CD4-positive, alpha-beta T cell treated with Interleukin-2 at 100 ng/mL for 4 hours (primary cell): ENCODE results near the gene GNRHR.
"Not testable (repeated sequence)": the region's sequence is repeated elsewhere in the genome, so short reads cannot be mapped to it uniquely, and the experiment has no call there.

Experiments
- DNase-seq: peaks from one replicate; pipeline ENCODE4 v3.0.0-alpha.2; 2020; ENCODE audit warnings: low spot score

Gene GNRHR

DNA sequence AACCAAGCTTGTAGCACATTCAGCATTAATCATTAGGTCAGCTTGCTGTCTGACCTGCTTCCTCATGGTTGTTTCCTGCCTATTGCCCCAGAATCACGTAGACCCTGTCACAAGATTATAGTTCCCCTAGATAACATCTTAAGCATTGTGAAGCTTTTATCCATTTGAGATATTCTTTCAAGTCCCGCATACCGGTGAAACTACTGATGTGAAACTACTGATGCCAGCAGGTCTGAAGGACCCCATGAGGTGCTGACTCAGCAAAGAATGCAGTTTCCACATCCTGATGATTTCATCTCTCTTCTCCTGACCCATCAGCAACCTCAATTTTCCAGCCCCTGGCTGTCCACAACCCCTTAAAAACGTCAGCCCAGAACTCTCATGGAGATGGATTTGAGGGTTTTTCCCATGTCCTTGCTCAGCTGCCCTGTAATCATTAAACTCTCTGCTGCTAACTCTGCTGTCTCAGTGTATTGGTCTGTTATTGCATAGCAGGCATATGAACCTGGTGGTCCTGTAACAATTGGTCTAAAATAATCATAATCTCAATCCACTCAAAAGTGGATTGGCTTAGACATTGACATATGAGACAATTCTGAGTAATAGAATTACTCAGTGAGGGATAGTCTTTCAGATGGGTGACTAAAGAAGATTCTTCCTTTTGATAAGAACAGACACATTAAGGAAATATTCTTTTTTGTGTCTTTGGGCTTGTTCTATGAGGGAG lies 26.9 kb downstream of the GNRHR start:
- DNase-seq: no peak

DNA sequence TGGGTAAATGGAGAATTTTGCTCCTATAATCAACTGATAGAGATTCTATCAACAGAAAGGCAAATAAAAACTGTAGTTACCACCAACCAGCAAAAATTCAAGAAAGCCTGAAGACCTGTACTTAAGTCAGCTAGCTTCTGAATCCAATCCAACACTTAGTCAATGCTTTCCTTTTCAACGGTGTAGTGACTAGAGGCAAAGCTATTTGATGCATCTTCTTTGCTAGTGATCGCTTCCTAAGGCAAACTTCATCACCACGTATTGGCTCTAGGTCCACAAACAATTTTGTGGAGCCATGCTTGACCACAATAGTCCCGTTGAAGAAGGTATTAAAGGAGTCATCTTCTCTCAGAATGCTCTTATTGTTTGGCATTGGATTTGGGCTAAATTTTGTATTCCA lies 28.2 kb downstream of the GNRHR start:
- no peak for DNase-seq

DNA sequence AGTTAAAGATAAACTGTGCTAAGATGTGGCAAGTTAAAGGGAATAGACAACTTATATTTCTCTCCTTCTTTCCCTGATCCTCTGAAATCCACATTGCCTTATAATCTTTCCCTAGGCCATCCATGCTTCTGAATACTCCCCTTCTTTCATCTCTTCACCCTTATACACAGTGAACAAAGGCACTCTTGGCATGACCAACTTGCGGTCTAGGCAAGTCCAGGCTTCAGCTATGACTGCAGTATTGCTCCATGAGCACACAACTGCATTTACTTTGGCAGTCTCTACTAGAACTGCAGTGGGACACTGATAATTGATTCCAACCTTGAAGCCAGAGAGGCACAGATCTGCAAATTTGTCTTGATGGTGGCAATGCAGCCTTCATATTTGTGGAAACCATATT lies 29.1 kb downstream of the GNRHR start:
- DNase-seq: no peak

DNA sequence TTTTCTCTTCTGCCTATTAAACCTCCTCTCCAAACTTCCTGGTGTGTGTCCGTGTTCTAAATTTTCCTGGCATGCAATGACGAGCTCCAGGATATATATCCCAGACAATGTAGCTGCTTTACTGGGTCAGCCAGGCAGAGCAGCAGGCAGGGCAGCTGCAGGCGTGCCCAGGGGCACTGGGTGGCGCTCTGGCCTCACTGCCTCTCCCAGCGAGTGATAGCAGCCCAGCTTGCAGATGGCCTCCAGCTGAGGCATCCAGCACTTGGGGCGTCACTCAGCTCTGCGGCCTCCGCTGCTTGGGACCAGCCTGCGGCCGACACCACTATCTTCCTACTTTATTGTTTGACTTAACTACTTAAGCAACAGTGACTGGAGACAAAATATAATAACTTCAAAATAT lies 30.2 kb downstream of the GNRHR start:
- no peak for DNase-seq

DNA sequence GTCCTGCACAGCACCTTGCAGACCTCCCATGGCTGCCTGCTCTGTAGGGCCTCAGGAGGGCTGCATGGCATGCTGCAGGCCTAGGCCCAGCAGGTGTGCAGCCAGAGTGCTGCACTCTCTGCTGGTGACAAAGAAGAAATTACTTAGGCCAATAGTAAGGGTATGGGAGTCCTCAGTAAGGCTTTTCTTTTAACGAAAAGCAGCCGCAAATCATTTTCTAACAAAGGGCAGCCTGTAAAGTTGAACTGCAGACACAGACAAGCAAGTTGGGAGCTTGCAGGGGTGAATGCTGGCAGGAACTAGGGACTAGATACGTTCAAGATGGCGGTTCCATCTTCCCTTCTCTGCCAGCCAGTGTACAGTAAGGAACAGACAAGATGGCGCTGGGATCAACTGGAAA lies 30.8 kb downstream of the GNRHR start:
- DNase-seq: no peak

DNA sequence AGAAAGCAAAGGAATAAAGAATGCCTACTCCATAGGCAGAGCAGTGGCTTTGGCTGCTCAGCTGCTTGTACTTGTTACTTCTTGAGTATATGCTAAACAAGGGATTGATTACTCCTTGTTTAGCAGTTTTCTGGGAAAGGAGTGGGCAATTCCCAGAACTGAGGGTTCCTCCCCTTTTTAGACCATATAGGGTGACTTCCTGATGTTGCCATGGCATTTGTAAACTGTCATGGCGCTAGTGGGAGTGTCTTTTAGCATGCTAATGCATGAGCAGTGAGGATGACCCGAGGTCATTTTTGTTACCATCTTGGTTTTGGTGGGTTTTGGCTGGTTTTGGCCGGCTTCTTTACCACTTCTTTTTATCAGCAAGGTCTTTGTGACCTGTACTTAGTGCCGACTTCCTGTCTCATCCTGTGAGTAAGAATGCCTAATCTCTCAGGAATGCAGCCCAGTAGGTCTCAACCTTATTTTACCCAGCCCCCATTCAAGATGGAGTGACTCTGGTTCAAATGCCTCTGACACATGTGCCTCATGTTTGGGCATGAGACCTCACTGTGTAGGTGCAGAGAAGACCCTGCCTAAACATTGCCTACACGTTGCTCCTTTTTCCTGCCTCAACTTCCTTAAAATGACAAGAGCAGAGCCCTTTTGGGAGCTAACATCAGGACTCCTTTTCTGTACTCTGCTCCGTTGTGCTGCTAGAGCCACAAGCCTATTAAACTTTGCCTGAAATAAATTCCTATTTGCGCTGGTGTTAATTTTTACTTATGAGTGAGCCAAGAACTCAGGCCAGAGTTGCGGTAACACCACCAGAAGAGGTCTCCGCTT lies 32.2 kb downstream of the GNRHR start:
- no peak for DNase-seq

DNA sequence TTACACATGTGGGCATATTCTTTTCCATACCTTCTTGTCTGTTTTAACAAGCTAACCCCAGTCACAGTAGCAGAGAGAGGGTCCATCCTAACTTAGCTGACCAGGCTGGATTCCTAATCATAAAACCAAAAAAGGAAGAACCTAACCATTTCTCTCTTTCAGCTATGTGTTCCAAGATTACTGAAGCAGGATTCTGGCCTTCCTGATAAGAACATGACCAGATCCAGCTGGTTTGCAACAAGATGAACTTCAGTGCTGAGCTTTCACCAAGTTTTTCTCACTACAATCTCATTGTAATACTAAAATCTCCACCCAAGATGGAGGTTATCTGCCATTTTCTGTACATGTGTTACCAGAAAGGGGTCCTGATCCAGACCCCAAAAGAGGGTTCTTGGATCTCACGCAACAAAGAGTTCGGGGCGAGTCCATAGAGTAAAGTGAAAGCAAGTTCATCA lies 32.8 kb downstream of the GNRHR start:
- DNase-seq: no peak

DNA sequence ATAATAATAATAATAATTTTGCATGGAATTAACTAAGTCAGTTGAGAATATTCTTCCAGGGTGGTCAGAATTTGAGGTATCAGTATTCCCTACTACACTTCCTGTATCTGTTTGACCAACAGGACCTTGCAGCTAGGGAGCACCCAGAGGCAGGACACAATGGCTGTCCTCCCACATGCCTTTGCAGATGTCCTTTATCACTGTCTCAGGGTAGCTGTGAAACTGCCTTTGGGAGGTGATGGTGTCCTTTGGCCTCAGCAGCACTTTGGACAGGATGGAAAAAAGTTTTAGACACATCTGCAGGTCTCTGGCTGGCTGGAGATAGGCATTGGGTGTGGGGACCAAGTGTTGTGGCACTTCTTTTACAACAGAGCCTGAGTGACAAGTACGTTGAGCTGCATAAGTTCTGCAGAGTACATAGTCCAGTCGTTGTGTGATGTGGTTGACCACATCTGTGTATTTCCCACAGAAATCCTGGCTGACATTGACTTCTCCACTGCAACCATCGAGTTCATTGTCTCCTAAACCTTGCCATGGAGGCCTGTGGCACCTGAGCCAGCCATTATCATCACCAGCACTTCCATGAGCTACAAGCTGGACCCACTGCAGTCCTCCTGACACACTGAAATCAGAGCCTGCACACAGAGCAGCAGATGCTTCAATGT lies 34.1 kb downstream of the GNRHR start:
- DNase-seq: no peak

DNA sequence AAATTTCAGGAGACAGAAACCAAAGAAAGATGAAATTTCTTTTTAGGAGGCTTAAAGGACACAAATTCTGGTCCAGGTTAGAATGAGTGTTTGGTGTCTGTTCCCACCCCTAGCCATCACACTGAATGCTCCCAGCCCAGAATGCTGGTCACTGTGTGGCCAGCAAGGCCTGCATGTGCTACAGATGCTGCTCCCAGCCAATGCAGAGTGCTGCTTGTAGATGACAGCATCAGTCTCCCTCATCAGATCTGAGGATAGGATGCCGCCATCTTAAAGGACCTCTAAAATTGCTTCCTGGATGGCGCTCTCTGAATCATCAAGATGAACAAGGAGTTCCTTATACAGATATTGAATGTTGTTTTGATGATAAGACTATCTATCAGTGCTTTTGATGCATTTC lies 35.3 kb downstream of the GNRHR start:
- no peak for DNase-seq

DNA sequence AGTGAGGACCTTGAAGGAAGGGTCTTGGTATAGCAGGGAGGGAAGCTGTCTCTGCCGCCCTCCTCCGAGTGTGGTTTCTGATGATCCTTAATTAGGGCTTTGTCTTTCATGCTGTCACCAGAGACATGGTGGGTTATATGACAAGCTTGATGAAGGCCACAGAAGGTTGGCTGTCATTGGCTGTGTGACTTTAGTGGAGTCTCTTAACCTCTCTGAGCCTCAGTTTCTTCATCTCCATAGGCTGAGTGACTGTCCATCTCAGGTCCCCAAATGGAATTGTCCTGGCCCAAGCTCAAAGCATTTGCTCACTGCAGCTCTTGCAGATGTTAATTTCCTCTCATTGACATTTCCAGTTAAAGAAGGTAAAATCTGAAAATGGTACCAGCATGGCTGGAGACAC lies 36.6 kb downstream of the GNRHR start:
- DNase-seq: no peak

DNA sequence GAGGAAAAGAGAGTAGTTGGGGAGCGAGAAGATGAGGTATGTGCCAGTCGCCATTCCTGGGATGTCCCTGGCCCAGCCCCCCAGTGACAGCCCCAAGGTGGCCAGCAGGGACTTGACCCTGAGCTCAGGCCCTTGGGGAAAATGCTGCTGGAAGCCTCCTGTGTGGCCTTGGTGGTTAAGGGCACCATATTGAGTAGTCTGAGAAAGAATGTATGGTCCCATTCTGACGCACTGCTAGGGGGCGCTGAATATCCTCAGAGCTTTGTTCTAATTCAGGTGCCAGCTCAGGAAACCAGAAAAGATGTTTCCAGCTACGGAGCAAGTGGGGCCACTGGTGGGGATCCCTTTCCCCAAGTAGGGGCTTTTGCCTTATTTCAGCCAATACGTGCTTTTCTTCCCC lies 39.2 kb downstream of the GNRHR start:
- DNase-seq: no peak

DNA sequence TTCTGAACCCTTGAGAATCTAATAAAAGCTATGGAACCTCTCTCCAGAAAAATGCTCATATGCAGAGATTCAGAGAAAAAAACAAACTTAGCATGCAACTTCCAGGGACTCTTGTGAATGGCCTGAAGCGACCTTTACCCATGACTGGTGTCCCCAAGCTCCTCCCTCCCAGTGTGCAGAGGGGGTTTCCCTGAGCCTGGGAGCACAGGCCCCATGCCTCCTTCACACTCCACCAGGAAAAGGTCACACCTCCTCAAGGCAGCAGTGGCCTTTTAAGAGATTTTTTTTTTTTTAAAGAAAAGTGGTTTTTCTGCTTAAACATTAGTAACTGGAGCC lies 40.0 kb downstream of the GNRHR start:
- DNase-seq: no peak

DNA sequence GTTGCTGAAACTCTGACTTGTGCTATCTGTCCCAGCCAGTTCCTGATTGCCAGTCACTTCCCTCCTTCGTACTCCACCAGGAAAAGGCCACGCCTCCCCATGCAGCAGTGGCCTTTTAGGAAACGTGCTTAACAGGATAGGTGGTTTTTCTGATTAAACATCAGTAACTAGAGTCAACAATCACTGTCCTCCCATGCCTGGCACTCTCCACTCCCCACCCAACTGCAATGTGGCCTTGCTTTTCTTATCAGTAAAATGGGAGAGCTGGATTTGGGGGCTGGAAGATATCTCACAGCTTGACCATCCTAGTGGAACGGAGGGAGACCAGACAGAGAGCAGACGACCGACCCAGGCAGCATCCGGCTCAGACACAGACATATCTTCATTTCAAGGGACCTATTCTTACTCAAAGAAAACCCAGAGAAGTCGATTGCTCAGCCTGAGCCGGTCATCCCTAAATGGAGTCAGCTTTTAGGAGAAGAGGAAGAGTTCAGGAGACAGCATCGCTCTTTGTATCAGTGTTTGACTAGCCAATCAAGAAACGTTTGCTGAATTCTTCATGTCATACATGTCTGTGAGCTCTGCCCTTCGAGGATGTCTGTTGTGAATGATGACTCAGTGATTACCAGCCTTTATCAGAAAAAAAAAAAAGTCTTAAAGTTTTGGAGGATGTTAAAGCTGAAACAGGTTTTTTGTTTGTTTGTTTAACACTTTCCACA lies 40.5 kb downstream of the GNRHR start:
- DNase-seq: no peak

DNA sequence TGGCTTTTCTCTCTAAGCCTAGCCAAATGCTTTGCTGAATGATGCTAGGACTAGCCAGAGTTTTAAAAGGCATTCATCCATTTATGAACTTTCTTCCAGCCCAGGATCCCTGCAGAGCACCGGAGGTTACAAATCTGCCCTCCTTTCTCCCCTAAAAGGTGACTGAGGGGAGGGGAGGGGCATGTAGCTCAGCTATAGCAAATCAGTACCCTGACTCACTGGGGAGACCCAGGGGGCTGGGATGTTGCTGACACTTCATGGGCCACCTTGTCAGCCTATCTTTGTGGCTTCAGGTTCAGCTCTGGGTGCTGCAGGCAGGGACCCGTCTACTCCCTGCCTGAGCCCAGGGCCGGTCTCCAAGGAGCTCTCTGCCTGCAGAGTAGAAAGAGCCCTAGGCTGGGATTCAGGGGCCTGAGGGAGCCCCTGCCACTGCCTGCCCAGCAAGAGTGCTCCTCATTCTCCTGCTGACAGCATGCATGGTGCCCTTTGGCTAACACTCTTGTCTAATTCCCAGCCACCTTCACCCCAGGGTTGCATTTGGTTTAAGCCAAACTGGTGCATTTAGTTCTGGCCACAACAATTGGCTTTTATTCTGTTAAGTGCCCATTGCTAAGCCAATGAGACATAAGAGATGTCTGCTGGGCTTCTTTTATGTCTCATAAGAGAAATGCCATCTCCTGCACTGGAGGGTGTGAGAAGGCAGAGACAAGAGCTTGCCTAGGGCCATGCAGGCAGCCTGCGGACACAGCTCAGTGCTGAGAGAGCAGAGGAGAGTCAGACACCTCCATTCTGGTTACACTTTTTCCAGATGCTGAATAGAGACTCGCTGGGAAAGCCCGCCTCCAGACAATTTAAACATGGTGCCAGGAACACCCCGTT lies 41.3 kb downstream of the GNRHR start:
- DNase-seq: no peak

DNA sequence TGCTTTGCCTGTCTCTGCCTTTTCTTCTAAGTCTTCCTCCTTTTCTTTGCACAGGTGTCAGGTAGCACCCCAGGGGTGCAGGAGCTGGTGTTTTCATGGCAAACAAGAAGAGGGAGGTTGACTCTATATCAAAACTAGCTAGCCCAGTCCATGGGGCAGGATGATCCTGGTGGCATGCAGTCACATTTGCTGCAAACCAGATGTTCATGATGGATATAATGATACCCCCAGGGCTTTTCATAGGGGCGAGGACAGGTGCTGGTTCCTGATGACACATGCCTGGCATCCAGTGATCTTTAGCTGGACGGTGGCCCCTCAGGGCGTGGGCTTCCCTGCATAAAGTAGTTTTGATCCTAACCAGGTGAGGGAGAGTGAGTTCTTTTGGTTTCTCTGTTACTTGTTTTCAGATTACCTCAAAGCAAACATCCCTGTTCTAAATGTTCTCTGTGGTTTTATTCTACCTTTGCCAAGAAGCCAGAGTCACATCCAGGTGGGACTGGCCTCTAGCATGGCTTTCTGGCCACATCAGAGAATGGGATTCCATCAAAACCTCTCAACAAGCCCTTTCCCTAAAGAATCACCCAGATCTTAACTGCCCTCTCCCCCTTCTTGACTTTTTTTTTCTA lies 42.1 kb downstream of the GNRHR start:
- no peak for DNase-seq

DNA sequence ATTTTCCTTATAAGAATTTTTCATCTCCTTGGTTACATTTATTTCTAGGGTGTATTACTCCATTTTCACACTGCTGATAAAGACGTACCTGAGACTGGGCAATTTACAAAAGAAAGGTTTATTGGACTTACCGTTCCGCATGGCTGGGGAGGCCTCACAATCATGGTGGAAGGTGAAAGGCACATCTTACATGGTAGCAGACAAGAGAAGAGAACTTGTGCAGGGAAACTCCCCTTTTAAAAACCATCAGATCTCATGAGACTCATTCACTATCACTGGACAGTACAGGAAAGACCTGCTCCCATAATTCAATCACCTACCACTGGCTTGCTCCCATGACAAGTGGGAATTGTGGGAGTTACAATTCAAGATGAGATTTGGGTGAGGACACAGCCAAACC lies 47.5 kb downstream of the GNRHR start:
- DNase-seq: not testable (repeated sequence)

DNA sequence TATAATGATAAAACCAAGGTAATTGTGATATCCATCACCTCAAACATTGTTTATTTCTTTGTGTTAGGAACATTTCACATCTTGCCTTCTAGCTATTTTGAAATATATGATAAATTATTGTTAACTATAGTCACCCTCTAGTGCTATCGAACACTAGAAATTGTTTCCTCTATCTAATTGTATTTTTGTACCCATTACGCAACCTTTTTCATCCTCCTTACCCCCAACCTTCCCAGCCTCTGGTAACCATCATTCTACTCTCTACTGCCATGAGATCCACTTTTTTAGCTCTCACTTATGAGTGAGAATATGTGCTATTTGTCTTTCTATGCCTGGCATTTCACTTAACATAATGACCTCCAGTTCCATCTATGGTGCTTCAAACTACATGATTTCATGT lies 49.3 kb downstream of the GNRHR start:
- no peak for DNase-seq

DNA sequence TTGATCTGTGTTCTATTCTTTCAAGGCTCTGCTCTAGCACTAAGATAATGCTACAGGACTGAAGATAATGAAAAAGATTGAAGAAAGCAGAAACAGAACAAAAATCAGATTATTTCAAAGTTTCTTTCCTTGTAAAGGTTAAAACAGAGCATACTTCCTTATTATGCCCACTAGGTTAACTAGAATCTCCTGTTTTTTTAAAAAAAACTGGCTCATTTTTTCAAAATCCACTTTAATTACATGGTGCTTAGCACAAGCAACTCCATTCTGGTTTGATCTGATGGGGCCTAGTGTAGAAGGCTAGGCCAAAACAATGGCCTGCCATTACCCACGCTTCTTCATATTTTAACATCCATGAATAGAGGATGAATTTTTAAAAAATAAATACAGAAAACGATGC lies 52.0 kb downstream of the GNRHR start:
- no peak for DNase-seq

DNA sequence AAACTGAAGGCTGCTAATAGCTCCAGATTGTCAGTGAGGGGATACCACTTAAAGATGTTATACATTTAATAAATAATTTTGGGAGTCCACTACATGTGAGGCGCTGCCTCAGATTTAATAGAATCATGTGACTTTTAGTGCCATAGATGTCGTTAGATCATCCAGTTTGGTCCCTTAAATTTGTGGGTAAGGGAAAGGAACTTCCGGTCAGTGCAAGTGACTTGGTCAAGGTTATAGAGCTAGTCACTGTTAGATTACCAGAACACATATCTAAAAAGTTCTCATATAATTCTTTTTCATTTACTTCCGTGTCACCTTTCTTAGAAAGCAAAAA lies 52.7 kb downstream of the GNRHR start:
- no peak for DNase-seq

DNA sequence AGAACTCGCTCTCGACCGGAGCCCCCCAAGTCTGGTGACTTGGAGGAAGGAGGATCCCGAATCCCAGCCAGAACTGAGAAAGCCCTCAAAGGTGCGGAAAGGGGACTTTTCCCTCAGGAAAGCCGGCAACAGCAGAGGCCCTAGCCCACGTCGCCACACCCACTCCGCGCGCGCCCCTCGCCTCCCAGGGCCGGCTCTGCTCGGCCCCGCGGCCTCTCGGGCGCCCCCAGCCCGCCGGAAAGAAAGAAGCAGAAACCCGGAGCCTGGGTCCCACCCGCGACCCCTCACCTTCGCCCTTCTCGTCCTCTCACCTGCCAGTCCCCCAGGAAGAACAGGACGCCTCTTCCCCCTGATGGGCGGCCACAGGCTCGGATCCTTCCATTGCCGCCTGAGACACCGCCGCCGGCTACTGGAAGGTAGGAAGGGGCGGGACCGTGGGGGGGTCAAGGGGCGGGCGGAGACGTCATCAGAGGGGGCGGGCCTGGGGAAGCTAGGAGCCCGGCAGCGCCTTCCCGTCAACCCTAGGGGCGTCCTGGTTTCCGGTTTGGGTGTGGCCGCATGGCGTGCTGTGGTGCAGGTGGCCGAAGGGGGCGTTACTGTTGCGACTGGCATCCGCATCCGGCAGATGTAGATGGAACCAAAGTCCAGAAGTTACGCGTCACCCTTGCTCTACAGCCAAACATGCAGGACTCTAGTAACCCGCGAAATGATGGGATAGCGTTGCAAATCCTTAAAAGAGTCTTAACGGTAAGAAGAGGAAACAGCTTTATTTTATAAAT lies 53.3 kb downstream of the GNRHR start, which contains the start of gene UBA6:
Gene UBA6, minus strand, starts transcription at position 418 of the 779 bp plus-strand sequence. Its CDS starts 36 bp downstream, at position 382.
- DNase-seq: peak; percentile 94
